Fibroblast of mammary gland (primary cell): Measurements from ENCODE around the gene SYCE3.
"Not testable (repeated sequence)": the region's sequence is repeated elsewhere in the genome, so short reads cannot be mapped to it uniquely, and the experiment has no call there.

ENCODE experiments used
- DNase-seq: peaks from one replicate; pipeline ENCODE4 v3.0.0-alpha.2; 2010; ENCODE audit warnings: low read depth
- H3K4me3 ChIP-seq: 2 replicates; pipeline ENCODE4 v1.5.1; 2011; ENCODE audit warnings: low read depth, mild to moderate bottlenecking, low read length, moderate library complexity; ENCODE audit not compliant: control insufficient read depth
- CTCF ChIP-seq: conservative IDR thresholded peaks from 2 replicates; pipeline ENCODE4 v1.5.1; 2011; ENCODE audit warnings: low read depth, low read length, inconsistent platforms; ENCODE audit not compliant: control insufficient read depth, insufficient read depth

The SYCE3 gene

GRCh38 chr22:50544746-50545253, 17.9 kb downstream of the SYCE3 start:
- H3K4me3 ChIP-seq, result no peak overlapping the region
- TF ChIP-seq CTCF, result no peak
- DNase-seq, result no peak

- peak; percentile 39 for TF ChIP-seq CTCF
- peak; percentile 63 for DNase-seq
- H3K4me3 ChIP-seq, result peak overlapping the region; percentile 15
Measured at GRCh38 chr22:50544078-50544745, 18.5 kb downstream of the SYCE3 start.

- peak; percentile 64 for DNase-seq
- H3K4me3 ChIP-seq, result no peak overlapping the region
- peak; percentile 9 for TF ChIP-seq CTCF
Measured at GRCh38 chr22:50542416-50542927, 20.2 kb downstream of the SYCE3 start.

- peak; percentile 97 for DNase-seq
- not testable (repeated sequence) for H3K4me3 ChIP-seq
Measured at GRCh38 chr22:50541667-50542026, 21.1 kb downstream of the SYCE3 start.

- no peak for DNase-seq
- TF ChIP-seq CTCF, result no peak
- no peak overlapping the region for H3K4me3 ChIP-seq
Measured at GRCh38 chr22:50540381-50540780, 22.3 kb downstream of the SYCE3 start.

GRCh38 chr22:50537765-50538164, 25.0 kb downstream of the SYCE3 start:
- TF ChIP-seq CTCF, result no peak
- H3K4me3 ChIP-seq, result no peak overlapping the region
- DNase-seq, result no peak

- no peak for DNase-seq
- no peak for TF ChIP-seq CTCF
- H3K4me3 ChIP-seq, result no peak overlapping the region
Measured at GRCh38 chr22:50536226-50536625, 26.5 kb downstream of the SYCE3 start.
